Stimulated activated CD4-positive, alpha-beta T cell treated with anti-CD3 and anti-CD28 coated beads, Interleukin-1b, Interleukin-23, amount 100 ng/mL, for 1 hour (primary cell): ENCODE measurements around the gene SIGLEC14.
A peak's percentile ranks its signal among the peaks of the same experiment; 100 is the strongest.
"Not testable (repeated sequence)": the region's sequence is repeated elsewhere in the genome, so short reads cannot be mapped to it uniquely, and the experiment has no call there.

Source experiments
- DNase-seq, 2 donors: peaks; one replicate each; pipeline ENCODE4 v3.0.0-alpha.2; 2020; ENCODE audit warnings: low read depth in 2 of 2

The SIGLEC14 gene

DNA sequence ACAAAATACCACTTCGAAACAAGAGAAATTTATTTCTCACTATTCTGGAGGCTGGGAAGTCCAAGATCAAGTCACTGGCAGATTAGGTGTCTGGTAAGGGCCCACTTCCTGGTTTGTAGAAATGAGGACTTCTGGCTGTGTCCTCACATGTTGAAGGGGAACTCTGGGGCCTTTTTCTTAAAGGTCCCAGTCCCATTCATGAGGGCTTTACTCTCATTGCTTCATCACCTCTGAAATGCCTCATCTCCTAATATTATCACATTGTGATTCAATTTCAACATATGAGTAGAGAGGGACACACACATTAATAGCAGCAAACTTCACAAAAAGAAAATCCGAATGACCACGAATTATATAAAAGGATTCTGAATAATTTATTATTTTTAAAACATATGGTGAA is 21.6 kb upstream of the SIGLEC14 start:
- DNase-seq = no peak

DNA sequence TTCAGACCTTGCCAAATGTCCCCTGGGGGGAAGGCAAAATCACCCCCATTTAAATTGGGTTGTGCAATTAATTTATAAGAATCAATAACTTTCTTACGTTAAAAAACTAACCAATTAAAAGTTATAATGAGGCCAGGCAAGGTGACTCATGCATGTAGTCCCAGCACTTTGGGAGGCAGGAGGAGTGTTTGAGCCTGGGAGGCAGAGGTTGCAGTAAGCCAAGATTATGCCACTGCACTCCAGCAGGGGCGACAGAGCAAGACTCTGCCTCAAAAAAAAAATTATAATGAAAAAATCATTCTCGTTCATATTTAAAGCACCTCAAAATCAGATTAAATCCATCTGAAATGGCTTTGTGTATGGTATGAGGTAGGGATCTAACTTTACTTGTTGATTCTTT is 18.4 kb upstream of the SIGLEC14 start:
- DNase-seq = no peak

DNA sequence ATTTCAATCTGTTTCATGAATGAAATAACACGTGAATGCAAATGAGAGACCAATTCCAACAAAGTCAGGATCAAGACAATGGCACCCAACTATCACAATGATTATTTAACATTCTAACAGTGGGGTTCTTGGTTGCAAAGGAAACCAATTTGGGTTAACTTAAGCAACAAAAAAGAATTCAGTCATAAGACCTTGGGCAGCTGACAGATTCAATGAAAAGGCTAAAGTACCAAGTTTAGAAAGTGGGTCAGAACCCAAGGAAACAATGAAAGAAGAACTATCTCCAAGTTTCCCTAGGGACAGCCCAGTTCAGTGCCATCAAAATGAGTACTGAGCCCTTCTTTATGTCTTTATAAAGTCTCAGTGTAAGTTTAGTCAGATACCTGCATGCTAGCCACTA is 17.5 kb upstream of the SIGLEC14 start:
- no peak for DNase-seq

DNA sequence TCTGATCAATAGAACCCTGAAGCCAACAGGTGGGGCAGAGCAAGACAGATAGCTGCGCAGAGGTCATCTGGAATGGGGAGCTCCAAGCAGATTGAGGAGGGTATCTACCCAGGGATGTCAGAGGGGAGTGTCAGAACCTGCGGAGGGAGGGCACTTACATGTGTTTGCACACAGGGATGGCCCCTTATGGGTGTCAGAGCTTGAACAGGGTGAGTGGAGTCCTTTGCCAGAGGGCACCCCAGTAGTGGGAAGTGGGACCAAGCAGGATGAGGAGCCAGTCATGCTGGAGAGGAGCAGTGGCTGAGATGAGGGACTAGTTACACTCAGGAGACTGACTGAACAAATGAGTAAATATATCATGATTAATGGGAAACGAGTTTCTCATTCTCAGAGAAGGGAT is 17.0 kb upstream of the SIGLEC14 start:
- DNase-seq = no peak

DNA sequence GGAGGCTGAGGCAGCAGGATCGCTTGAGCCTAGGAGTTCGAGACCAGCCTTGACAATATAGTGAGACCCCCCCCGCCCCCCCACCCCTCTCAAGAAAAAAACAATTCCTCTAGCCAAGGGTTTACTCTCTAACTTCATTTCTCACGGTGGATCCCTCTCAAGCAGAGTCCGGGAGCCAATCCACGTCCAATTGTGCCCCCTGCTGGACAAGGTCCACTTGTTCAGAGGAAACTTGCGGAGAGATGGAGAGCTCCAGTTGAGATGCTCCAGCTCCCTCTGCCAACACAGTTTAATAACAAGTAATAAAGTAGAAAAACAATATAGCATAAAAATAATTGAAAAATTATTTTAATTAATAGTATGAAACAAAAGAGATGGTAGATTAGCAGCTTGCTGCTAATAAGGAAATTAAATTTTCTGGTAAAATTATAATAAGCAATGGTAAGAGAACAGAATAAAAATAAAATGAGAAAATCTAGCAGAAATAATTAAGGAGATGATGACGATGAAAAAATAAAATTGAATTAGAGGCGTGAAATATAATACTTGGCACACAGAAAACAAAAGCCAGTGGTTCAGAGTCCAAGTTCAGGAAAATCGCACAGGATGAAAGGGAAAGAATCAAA is 14.5 kb upstream of the SIGLEC14 start:
- DNase-seq = peak in 1 of 2 donors; percentile 33

GRCh38 chr19:51654783-51655182 is 8.2 kb upstream of the SIGLEC14 start:
- no peak for DNase-seq

DNA sequence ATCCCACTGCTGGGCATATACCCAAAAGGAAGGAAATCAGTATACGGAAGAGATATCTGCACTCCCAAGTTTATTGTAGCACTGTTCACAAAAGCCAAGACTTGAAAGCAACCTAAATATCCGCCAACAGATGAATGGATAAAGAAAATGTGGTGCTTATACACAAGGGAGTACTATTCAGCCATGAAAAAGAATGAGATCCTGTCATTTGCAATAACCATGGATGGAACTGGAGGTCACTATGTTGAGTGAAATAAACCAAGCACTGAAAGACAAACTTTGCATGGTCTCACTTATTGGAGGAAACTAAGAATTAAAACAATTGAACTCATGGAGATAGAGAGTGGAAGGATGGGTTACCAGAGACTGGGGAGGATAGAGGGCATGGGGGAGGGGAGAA is 6.5 kb upstream of the SIGLEC14 start:
- DNase-seq = no peak

DNA sequence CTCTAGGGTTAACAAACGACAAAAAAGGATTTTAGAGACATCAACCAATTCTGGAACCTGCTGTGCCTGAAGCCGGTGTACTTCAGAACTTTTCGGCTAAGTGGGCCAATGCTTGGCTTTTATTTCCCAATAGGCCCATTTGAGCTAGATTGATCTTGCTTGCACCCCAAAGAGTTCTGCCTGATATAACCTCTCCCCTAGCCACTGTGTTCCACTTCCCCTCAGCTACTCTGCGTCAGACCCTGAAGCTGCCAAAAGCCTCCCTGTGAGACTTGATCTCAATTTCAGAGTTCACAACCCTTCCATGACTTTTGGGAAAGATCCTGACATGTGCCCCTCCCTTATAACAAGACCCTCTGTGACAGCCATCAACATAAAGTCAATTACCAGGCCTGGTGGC is 5.6 kb upstream of the SIGLEC14 start:
- no peak for DNase-seq

DNA sequence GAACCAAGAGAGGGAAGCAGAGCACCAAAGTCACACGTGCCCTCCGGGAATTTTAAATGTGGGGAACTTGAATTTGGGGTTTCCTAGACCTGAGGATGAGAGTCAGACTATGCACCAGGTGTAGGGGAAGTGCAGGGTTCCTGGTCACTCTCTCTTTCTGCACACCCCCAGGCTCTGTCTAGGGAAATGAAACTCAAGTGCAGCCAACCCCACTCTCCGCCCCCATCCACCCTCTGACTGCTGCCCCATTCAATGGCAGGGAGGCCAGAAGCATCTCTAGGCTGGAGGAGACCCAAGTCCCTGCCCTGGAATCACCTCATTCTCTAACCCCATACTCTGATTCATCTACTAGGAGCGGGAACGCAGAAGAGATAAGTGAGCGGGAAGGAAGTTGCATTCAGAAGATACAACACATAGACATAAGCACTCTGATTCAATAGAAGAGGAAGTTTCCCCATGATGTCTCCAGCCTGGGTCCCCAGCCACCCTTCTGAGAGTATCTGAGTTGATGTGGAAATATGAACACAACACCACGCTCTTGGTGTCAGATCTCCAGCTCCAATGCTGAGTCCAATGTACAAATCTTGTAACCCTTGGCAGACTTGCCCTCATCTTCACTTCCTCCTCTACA is 4.7 kb upstream of the SIGLEC14 start:
- DNase-seq = no peak

DNA sequence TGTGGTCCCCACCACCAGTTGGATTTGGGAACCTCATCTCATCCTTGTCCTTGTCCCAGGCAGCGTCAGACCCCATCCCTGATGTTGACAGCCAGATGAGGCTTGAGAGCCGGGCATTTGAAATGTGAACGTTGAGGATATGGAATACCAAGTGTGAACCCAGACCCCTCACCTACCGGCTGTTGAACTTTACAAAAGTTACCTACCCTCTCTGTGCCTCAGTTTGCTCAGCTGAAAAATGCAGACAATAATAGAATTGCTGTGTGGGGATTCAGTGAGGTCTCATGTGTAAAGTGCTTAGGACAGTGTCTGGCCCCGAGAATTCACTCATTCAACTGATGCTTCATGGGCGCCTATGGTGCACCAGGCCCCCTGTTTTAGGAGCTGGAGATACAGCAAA is 693 bp upstream of the SIGLEC14 start:
- no peak for DNase-seq

DNA sequence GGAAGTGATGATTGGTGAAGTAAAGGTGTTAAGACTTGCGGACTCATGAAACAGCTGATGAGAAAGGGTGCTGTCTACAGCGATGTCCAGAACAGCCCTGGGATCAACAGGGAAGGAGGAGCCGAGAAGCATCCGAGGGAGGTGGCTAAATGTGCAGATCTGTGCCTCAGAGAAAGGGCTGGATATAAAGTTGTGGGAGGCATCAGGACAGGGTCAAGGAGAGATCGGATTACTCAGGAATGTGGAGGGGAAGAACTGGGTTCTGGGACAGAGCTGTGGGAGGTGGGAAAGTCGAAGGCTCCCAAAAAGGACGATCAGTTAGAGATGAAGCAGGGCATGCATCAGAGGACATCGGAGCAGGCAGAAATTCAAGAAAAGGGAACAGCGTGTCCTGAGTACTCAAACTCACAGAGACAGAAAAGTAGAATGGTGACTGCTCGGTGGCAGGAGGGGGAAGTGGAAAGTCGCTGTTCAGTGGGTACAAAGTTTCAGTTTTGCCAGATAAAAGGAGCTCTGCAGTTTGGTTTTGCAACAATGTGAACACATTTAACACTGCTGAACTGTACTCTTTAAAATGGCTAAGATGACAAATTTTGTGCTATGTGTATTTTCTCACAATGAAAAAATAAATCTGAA is 1.9 kb downstream of the SIGLEC14 start:
- DNase-seq = no peak

GRCh38 chr19:51641648-51642047 is 5.0 kb downstream of the SIGLEC14 start:
- DNase-seq = no peak

- no peak for DNase-seq
Measured at GRCh38 chr19:51640386-51640785, 6.2 kb downstream of the SIGLEC14 start.

DNA sequence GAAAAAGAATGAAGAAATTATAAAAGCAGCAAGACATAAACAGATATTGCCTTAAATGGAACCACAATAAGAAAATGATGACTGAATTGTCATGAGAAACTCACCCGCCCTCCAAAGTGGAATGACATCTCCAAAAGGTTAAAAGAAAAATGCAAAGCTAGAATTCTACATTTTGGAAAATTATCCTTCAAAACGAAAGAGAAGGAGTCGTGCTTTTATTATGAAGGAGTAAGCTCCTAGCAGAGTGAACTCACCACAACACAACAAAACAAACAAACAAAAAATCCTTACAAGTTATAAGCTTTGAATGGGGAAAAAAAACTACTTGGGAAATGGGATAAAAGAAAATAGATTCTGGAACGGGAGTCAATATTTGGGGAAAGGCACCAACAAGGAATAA is 6.7 kb downstream of the SIGLEC14 start:
- no peak for DNase-seq

- no peak for DNase-seq
Measured at GRCh38 chr19:51637362-51637978, 9.2 kb downstream of the SIGLEC14 start.

DNA sequence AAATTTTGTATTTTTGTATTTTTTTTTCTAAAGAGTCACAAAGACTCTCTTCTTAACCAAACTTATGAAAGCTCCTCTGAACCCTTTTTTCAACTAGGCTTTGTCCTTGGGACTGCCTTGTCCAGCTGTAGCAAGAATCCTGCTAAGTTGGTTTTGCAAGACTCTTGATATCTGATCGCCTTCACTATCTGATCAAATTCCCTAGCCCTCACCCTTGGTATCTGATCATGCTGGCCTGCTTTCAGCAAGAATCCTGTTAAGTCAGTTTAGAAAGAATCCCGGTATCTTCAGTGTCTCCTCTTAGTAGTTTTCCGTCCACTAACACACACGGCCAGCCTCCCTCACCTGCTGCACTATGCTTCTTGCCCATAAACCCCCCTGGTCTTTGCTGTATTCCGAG is 14.5 kb downstream of the SIGLEC14 start:
- DNase-seq = no peak

- not testable (repeated sequence) for DNase-seq
Measured at GRCh38 chr19:51630315-51630714, 16.3 kb downstream of the SIGLEC14 start, which contains the start of gene SIGLEC5. Gene SIGLEC5 (minus strand): TSS chr19:51630401. CDS start chr19:51630335, 66 bp downstream.

GRCh38 chr19:51628153-51628939 is 18.3 kb downstream of the SIGLEC14 start:
- no peak for DNase-seq

DNA sequence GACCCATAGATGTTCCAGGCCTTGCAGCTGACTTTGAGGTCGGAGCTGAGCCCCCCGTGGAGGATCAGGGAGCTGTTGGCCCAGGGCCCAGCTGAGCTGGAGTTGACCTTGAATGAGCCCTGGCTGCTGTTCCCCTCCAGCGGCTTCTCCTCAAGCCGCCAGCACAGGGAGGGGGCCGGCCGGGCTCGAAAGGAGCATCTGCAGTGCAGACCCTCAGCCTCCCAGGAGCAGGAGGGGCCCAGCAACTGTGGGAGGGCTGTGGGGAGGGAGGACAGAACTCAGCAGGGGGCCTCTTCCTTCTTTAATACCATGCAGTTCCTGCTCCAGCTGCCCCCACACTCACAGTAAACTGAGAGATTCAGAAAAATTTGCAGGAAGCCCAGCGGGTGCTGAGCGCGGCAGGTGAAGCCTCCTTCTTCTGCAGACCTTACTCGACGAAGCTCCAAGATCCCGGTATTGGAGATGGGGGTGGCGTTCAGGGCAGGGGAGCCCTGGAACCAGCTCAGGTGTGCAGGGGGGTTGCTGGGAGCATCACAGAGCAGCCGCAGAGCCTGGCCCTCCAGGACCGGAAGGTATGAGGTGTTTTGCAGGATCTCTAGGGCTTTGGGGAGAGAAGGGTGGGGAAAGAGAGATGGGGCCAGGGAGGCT is 19.0 kb downstream of the SIGLEC14 start:
- DNase-seq = no peak

GRCh38 chr19:51626675-51627074 is 19.9 kb downstream of the SIGLEC14 start:
- no peak for DNase-seq

DNA sequence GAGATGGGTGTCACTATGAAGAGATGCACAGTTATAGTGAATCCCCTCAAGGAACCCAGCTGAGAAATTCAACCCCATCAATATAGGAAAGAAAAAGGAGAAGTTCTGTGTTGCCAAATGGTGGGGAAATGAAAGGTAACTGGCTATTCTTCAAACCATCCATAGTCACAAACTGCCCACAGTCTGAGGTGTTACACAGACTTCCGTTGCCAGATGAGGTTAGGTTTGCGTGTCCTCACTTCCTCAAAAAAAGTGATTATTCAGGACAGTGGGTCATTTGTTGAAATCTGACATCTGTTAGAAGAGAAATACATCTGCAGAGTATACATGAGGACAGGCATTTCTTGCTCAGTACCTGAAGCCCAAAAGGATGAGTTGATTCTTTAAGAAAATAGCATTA is 25.4 kb downstream of the SIGLEC14 start:
- no peak for DNase-seq

DNA sequence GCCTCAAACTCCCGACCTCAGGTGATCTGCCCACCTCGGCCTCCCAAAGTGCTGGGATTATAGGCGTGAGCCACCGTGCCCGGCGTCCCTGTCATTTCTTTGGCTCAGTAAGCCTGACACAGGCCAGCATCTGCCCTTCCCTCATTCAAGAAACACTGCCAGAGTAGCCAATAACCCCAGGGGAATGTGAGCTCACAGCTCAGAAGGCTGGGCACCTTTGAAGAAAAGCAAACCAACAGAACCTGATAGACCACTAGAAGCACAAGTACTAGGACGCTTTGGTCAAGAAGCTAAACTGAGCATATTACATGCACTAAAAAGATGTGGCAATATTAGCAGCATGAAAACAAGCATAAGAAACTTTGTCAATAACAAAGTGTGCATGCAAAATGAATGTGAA is 30.6 kb downstream of the SIGLEC14 start:
- DNase-seq = no peak
